ENCODE results near the gene SNCG. TPM values are rescaled to one million over a fixed set of nuclear protein-coding genes. Genes with fewer than 3 reads are reported as not detected.
"Not testable (repeated sequence)": the region's sequence is repeated elsewhere in the genome, so short reads cannot be mapped to it uniquely, and the experiment has no call there.

SNCG gene
- total RNA-seq, 2 donors from 2014 or later, result 2.6 to 6.8 TPM

GRCh38 chr10:86991362-86991761, 33.0 kb downstream of the SNCG start:
- intact Hi-C loops (cut with DNase I, micrococcal nuclease); ATAC-seq; DNase-seq: not testable (repeated sequence)

- ATAC-seq, result no peak
- intact Hi-C loops (cut with DNase I, micrococcal nuclease), result no loop called here
- DNase-seq, result no peak
Measured at GRCh38 chr10:86992456-86992855, 34.1 kb downstream of the SNCG start.

GRCh38 chr10:86992929-86993328, 34.5 kb downstream of the SNCG start:
- intact Hi-C loops (cut with DNase I, micrococcal nuclease), result no loop called here
- DNase-seq (no peak), ATAC-seq (no peak)

GRCh38 chr10:86999802-87000403, 41.5 kb downstream of the SNCG start:
- ATAC-seq; intact Hi-C loops (cut with DNase I, micrococcal nuclease); DNase-seq: not testable (repeated sequence)

GRCh38 chr10:87000491-87000890, 42.1 kb downstream of the SNCG start:
- intact Hi-C loops (cut with DNase I, micrococcal nuclease), result no loop called here
- ATAC-seq, result no peak
- DNase-seq, result no peak

- ATAC-seq; intact Hi-C loops (cut with DNase I, micrococcal nuclease): not testable (repeated sequence)
Measured at GRCh38 chr10:87007124-87007523, 48.7 kb downstream of the SNCG start.

GRCh38 chr10:87007674-87008073, 49.3 kb downstream of the SNCG start:
- intact Hi-C loops (cut with DNase I, micrococcal nuclease); ATAC-seq; DNase-seq: not testable (repeated sequence)

More at GRCh38 chr10:87007124-87007523, 48.7 kb downstream of the SNCG start:
- DNase-seq, result not testable (repeated sequence)

GRCh38 chr10:87008303-87008702, 49.9 kb downstream of the SNCG start:
- intact Hi-C loops (cut with DNase I, micrococcal nuclease), result not testable (repeated sequence)
- peak; percentile 73 for ATAC-seq
- peak; percentile 56 to 75 for DNase-seq

- ATAC-seq; DNase-seq; intact Hi-C loops (cut with DNase I, micrococcal nuclease): not testable (repeated sequence)
Measured at GRCh38 chr10:87009134-87009696, 50.8 kb downstream of the SNCG start.

Other genes starting within 250 kb of the SNCG start
- gene BMPR1A, start 202.0 kb upstream of the SNCG start, total RNA-seq, result 10 to 100 TPM; 38.9 to 50.9 TPM
- 1 to 10 TPM; 6.0 to 7.8 TPM for gene MMRN2, start 984 bp upstream of the SNCG start, total RNA-seq
- gene ADIRF, start 9.9 kb downstream of the SNCG start, total RNA-seq, result 100 to 1,000 TPM in 1 of 2 donors, 10 to 100 TPM in 1; 73.1 to 147 TPM
- not detected for gene FAM25A, start 61.7 kb downstream of the SNCG start, total RNA-seq
- 100 to 1,000 TPM; 128 to 185 TPM for gene GLUD1, start 136.2 kb downstream of the SNCG start, total RNA-seq
- gene SHLD2, start 136.6 kb downstream of the SNCG start, total RNA-seq, result 10 to 100 TPM; 31.3 to 33.0 TPM

All from left colon (tissue), 2 donors.